Vagina (tissue), 2 donors: ENCODE measurements around the gene ZNF273. TPM values are rescaled to one million over a fixed set of nuclear protein-coding genes. Genes with fewer than 3 reads are reported as not detected.

Experiments
- DNase-seq, 2 donors: peaks; one replicate each; pipeline ENCODE4 v3.0.0-alpha.2; 2017; ENCODE audit errors: extremely low spot score in 2 of 2
- H3K27ac ChIP-seq: fragments of 200-600 bp; sonication (generic); one replicate; pipeline ENCODE4 v1.5.1; 2019
- H3K27me3 ChIP-seq: fragments of 200-600 bp; sonication (generic); one replicate; pipeline ENCODE4 v1.5.1; 2019
- H3K36me3 ChIP-seq, 2 donors: fragments of 200-600 bp; sonication (generic); one replicate each; pipeline ENCODE4 v1.5.1; 2017 to 2019
- H3K4me1 ChIP-seq: fragments of 200-600 bp; sonication (generic); one replicate; pipeline ENCODE4 v1.5.1; 2019
- H3K4me3 ChIP-seq, 2 donors: fragments of 200-600 bp; sonication (generic); 1 replicate in 1 of 2; 2 replicates in 1 of 2; pipeline ENCODE4 v1.5.1; 2016 to 2019
- H3K9me3 ChIP-seq: fragments of 200-600 bp; sonication (generic); one replicate; pipeline ENCODE4 v1.5.1; 2019
- CTCF ChIP-seq, 3 experiments: fragments of 450-650 bp in 2 of 3; fragments of 200-600 bp in 1 of 3; sonication (generic) in 1 of 3; IDR thresholded peaks; one replicate each; pipeline ENCODE4 v1.5.1; 2017 to 2019; ENCODE audit warnings: antibody characterized with exemption in 3 of 3, mild to moderate bottlenecking in 2 of 3, moderate library complexity in 2 of 3
- POLR2A ChIP-seq, 2 donors: fragments of 450-650 bp; IDR thresholded peaks; one replicate each; pipeline ENCODE4 v1.6.1; 2017; ENCODE audit warnings: antibody characterized with exemption in 2 of 2, mild to moderate bottlenecking in 2 of 2, moderate library complexity in 2 of 2
- POLR2AphosphoS5 ChIP-seq, 2 donors: sonication (generic); formaldehyde crosslinking; IDR thresholded peaks; one replicate each; pipeline ENCODE4 v1.9.0; 2017; ENCODE audit warnings: antibody characterized with exemption in 2 of 2, mild to moderate bottlenecking in 2 of 2, low read depth in 1 of 2; ENCODE audit not compliant: insufficient read depth in 1 of 2
- intact Hi-C: fragments of 100-400 bp; cut with DNase I; formaldehyde crosslinking; loops from one replicate; pipeline ENCODE4 v1.15.1; 2023
- total RNA-seq: library from RNA; depleted of rRNA; stranded (reverse); fragments of >200 nt; gene quantifications from one replicate; pipeline ENCODE4 v1.2.3, GENCODE V29; 2016

Gene ZNF273
- total RNA-seq, 1 donor from 2014 or later: 47.4 TPM

GRCh38 chr7:64959072-64959747 is 56.1 kb downstream of the ZNF273 start:
- intact Hi-C loops: no loop called here
- H3K36me3 ChIP-seq: no peaks in the 10 kb centered on the region
- H3K27me3 ChIP-seq: no peaks in the 10 kb centered on the region
- H3K4me1 ChIP-seq: no peaks in the 10 kb centered on the region
- H3K4me3 ChIP-seq: no peak overlapping the region
- H3K27ac ChIP-seq: no peak overlapping the region
- H3K9me3 ChIP-seq: no peaks in the 10 kb centered on the region
- DNase-seq: no peak
- TF ChIP-seq CTCF (IDR thresholded peaks at IDR 0.05) (no peak), POLR2AphosphoS5 (IDR thresholded peaks at IDR 0.05; ENCODE audit: insufficient read depth in 1 of 2, low read depth in 1 of 2) (no peak), POLR2A (IDR thresholded peaks at IDR 0.05) (no peak)

- H3K4me3 ChIP-seq: no peak overlapping the region
- DNase-seq: no peak
- intact Hi-C loops: no loop called here
- no peaks in the 10 kb centered on the region for H3K9me3 ChIP-seq
- TF ChIP-seq CTCF (IDR thresholded peaks at IDR 0.05) (no peak), POLR2A (IDR thresholded peaks at IDR 0.05) (no peak), POLR2AphosphoS5 (IDR thresholded peaks at IDR 0.05; ENCODE audit: insufficient read depth in 1 of 2, low read depth in 1 of 2) (no peak)
- no peak overlapping the region for H3K27ac ChIP-seq
- no peaks in the 10 kb centered on the region for H3K4me1 ChIP-seq
- H3K27me3 ChIP-seq: no peaks in the 10 kb centered on the region
- no peaks in the 10 kb centered on the region for H3K36me3 ChIP-seq
These were observed 62.5 kb downstream of the ZNF273 start for GRCh38 chr7:64965594-64965993.

- H3K27ac ChIP-seq: no peak overlapping the region
- no peak for DNase-seq
- peaks cover 0 to 51% of the 10 kb centered on the region in 2 donors for H3K36me3 ChIP-seq
- no peaks in the 10 kb centered on the region for H3K4me1 ChIP-seq
- H3K27me3 ChIP-seq: no peaks in the 10 kb centered on the region
- H3K4me3 ChIP-seq: no peak overlapping the region
- intact Hi-C loops: no loop called here
- no peak for TF ChIP-seq POLR2AphosphoS5 (IDR thresholded peaks at IDR 0.05; ENCODE audit: insufficient read depth in 1 of 2, low read depth in 1 of 2)
- TF ChIP-seq CTCF (IDR thresholded peaks at IDR 0.05): no peak
- no peak for TF ChIP-seq POLR2A (IDR thresholded peaks at IDR 0.05)
- H3K9me3 ChIP-seq: peaks cover 23% of the 10 kb centered on the region
These were observed 75.6 kb downstream of the ZNF273 start for GRCh38 chr7:64978497-64979203.

Other genes with a start within 250 kb of the ZNF273 start
- 9.3 TPM for gene ZNF107, start 237.1 kb upstream of the ZNF273 start, total RNA-seq
- gene ZNF138, start 108.8 kb upstream of the ZNF273 start, total RNA-seq: 26.5 TPM
- 18.2 TPM for gene ZNF117, start 87.8 kb downstream of the ZNF273 start, total RNA-seq
- gene ERV3-1, start 103.4 kb downstream of the ZNF273 start, total RNA-seq: 29.5 TPM